PC-3 (cell line): ENCODE results near the gene SPATC1L. TPM values are rescaled to one million over a fixed set of nuclear protein-coding genes. Genes with fewer than 3 reads are reported as not detected.

Experiments
- ATAC-seq: fragments of 200-7000 bp; cut with Tn5 transposase; 2 replicates; pipeline ENCODE4 v1.9.1; 2020; ENCODE audit warnings: mild to moderate bottlenecking, moderate library complexity
- BruUV-seq: library from RNA; stranded (reverse); fragments of 400-500 nt; replicated peaks from 2 replicates; lab custom pipeline; 2021; lab: Mats Ljungman, UMichigan
- CTCF ChIA-PET: fragments of 300-600 bp; sonication (Branson Sonifier 250); formaldehyde crosslinking; loops from one replicate; lab custom pipeline; 2022; ENCODE audit warnings: antibody characterized with exemption; lab: Charles Lee
- POLR2A ChIA-PET: fragments of 300-600 bp; sonication (Branson Sonifier 250); formaldehyde crosslinking; loops from one replicate; lab custom pipeline; 2022; ENCODE audit warnings: antibody characterized with exemption; ENCODE audit not compliant: unreplicated experiment; lab: Charles Lee
- DNase-seq: peaks from one replicate; pipeline ENCODE4 v3.0.0-alpha.2; 2015
- H2AFZ ChIP-seq: fragments of 300-600 bp; sonication (generic); 2 replicates; pipeline ENCODE4 v1.6.0; 2016; ENCODE audit warnings: antibody characterized with exemption, low read length
- H3F3A ChIP-seq: fragments of 300-600 bp; sonication (generic); one replicate; pipeline ENCODE4 v1.6.0; 2017; ENCODE audit warnings: antibody characterized with exemption, low read length, control low read depth, mild to moderate bottlenecking; ENCODE audit not compliant: unreplicated experiment
- H3K27ac ChIP-seq: fragments of 300-600 bp; sonication (generic); 2 replicates; pipeline ENCODE4 v1.5.1; 2016; ENCODE audit warnings: mild to moderate bottlenecking, low read length
- H3K27me3 ChIP-seq: fragments of 300-600 bp; sonication (generic); 2 replicates; pipeline ENCODE4 v1.6.1; 2016; ENCODE audit warnings: low read length, mixed read lengths
- H3K36me3 ChIP-seq: fragments of 300-600 bp; sonication (generic); 2 replicates; pipeline ENCODE4 v1.6.1; 2016; ENCODE audit warnings: low read depth, mixed run types, low read length, mixed read lengths
- H3K4me1 ChIP-seq: fragments of 300-600 bp; sonication (generic); 2 replicates; pipeline ENCODE4 v1.5.1; 2016; ENCODE audit warnings: low read length; ENCODE audit not compliant: insufficient read depth
- H3K4me2 ChIP-seq: fragments of 300-600 bp; sonication (generic); 2 replicates; pipeline ENCODE4 v1.6.0; 2016; ENCODE audit warnings: low read length
- H3K4me3 ChIP-seq: fragments of 300-600 bp; sonication (generic); 2 replicates; pipeline ENCODE4 v1.5.1; 2016; ENCODE audit warnings: mild to moderate bottlenecking, low read length, mixed read lengths
- H3K79me2 ChIP-seq: fragments of 300-600 bp; sonication (generic); 2 replicates; pipeline ENCODE4 v1.6.1; 2017; ENCODE audit warnings: low read length, mixed read lengths
- H3K9ac ChIP-seq: fragments of 300-600 bp; sonication (generic); 2 replicates; pipeline ENCODE4 v1.6.0; 2016; ENCODE audit warnings: mild to moderate bottlenecking, low read length
- H3K9me2 ChIP-seq: fragments of 300-600 bp; sonication (generic); replicated peaks from 2 replicates; pipeline ENCODE4 v1.6.1; 2016; ENCODE audit warnings: mixed run types, low read length, mixed read lengths
- H3K9me3 ChIP-seq: fragments of 300-600 bp; sonication (generic); 2 replicates; pipeline ENCODE4 v1.6.1; 2016; ENCODE audit warnings: low read length, mixed read lengths
- H4K20me1 ChIP-seq: fragments of 300-600 bp; sonication (generic); 2 replicates; pipeline ENCODE4 v1.6.1; 2016; ENCODE audit warnings: low read length, mixed read lengths
- EZH2 ChIP-seq: fragments of 300-600 bp; sonication (generic); IDR thresholded peaks from one replicate; pipeline ENCODE4 v1.6.1; 2017; ENCODE audit warnings: antibody characterized with exemption, mild to moderate bottlenecking, low read length; ENCODE audit not compliant: unreplicated experiment
- EZH2phosphoT487 ChIP-seq: fragments of 300-600 bp; sonication (generic); IDR thresholded peaks from 2 replicates; pipeline ENCODE4 v1.6.1; 2018; ENCODE audit warnings: mild to moderate bottlenecking, antibody characterized with exemption, low read length, borderline replicate concordance
- intact Hi-C: fragments of 100-400 bp; cut with micrococcal nuclease; formaldehyde crosslinking; loops from 2 replicates; pipeline ENCODE4 v1.9.0; 2023
- total RNA-seq: library from RNA; depleted of rRNA; stranded (reverse); fragments of >200 nt; gene quantifications from 2 replicates; pipeline ENCODE4 v1.2.3, GENCODE V29; 2014
- TF ChIP-seq, protein P1 (sequence below): fragments of 300-600 bp; sonication (generic); conservative IDR thresholded peaks from 2 replicates; pipeline ENCODE4 v1.5.1; 2017; ENCODE audit warnings: antibody characterized with exemption, low read depth, mild to moderate bottlenecking, low read length

Gene SPATC1L
- total RNA-seq, 1 experiment from 2014 or later = 41.7 TPM

DNA sequence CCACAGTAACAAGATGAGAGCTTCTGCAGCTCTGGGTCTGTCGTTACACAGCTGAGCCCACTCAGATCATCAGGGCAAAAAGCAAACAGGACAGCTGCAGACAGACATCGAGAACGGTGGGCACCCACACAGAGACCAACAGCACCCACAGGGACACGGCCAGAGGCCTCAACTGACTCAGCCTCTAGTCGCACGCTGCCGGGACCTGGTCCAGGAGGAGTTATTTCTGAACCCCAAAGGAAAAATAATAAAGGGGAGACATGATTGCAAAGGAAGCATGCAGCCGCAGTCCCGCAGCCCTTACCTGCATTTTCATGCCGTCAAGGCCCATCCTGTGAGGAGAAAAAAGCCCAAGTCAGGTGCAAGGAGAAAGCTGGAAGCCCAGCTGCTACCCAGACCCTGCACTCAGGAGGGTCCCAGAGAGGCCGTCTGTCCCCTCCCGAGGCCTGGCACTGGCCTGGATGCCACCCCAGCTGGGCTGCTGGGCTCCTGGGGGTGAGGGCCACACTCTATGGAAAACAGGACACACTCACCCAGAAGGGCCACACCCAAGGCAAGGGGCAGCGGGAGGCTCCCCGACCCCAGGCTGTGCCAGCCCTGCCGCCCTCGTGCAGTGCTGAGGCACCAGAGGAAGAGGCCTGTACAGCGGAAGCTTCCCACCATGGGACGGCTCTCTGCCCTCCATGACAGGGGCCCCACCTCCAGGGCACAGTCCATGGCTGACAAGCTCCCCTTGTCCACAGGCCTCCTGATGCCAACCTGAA is 28.6 kb upstream of the SPATC1L start:
- H3K4me2 ChIP-seq = no peak overlapping the region
- no peak overlapping the region for H2AFZ ChIP-seq
- ChIA-PET CTCF (no interaction called here), POLR2A (no interaction called here)
- H4K20me1 ChIP-seq = no peaks in the 10 kb centered on the region
- DNase-seq (no peak), ATAC-seq (no peak)
- H3K9me3 ChIP-seq = no peaks in the 10 kb centered on the region
- H3K27me3 ChIP-seq = no peaks in the 10 kb centered on the region
- no peak overlapping the region for H3K4me3 ChIP-seq
- no peaks in the 10 kb centered on the region for H3K4me1 ChIP-seq
- no peaks in the 10 kb centered on the region for H3K36me3 ChIP-seq
- TF ChIP-seq EZH2phosphoT487 (no peak), EZH2 (no peak)
- TF ChIP-seq, protein P1, sequence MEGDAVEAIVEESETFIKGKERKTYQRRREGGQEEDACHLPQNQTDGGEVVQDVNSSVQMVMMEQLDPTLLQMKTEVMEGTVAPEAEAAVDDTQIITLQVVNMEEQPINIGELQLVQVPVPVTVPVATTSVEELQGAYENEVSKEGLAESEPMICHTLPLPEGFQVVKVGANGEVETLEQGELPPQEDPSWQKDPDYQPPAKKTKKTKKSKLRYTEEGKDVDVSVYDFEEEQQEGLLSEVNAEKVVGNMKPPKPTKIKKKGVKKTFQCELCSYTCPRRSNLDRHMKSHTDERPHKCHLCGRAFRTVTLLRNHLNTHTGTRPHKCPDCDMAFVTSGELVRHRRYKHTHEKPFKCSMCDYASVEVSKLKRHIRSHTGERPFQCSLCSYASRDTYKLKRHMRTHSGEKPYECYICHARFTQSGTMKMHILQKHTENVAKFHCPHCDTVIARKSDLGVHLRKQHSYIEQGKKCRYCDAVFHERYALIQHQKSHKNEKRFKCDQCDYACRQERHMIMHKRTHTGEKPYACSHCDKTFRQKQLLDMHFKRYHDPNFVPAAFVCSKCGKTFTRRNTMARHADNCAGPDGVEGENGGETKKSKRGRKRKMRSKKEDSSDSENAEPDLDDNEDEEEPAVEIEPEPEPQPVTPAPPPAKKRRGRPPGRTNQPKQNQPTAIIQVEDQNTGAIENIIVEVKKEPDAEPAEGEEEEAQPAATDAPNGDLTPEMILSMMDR = no peak
- no peaks in the 10 kb centered on the region for H3K79me2 ChIP-seq
- H3K9me2 ChIP-seq = no peaks in the 10 kb centered on the region
- intact Hi-C loops = no loop called here
- BruUV-seq = no TSS peak
- H3F3A ChIP-seq = no peaks in the 10 kb centered on the region
- H3K27ac ChIP-seq = no peak overlapping the region
- no peak overlapping the region for H3K9ac ChIP-seq

DNA sequence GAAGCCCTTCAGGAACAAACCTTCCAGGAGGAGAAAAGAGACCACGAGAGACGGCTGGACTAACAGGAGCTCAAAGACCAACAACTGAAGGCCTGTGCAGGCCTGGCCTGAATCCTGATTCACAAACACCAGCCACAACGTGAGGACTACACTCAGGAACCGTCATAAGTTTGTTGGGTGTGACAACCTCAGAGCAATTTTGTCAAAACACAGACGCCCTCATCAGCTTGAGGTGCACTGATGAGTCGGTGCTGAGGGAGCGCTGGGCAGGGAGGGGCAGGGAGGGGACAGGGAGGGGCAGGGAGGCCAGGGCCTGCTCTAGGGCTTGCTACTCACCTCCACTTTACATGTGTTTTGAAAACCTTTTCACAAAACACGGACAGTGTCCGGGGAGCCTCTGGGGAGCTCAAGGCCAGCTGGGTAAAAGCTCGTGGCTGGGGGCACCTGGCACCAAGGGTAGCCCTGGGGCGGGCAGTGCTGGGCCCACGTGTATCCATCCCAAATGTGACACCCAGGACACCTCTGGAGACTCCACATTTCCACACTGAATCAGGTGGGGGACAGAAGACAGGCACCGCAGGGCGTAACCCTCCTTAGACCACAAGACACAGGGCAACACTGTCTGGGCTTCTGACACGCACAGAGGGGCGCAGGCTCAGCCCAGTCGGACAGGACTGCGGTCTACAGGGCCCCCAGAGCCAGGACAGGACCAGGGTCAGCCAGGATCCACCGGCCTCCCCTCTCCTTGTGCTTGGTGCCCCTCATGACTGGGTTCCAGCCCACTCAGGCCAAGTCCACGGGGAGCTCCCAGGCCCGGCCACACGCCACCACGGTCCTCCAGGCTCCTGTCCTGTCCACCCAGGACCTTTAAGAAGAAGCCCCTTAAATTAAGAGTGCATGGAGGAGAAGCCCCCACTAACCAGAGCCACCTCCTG is 27.8 kb upstream of the SPATC1L start:
- Histone ChIP-seq H4K20me1 (no peaks in the 10 kb centered on the region), H3K4me2 (no peak overlapping the region), H3K9me2 (no peaks in the 10 kb centered on the region), H3K27me3 (no peaks in the 10 kb centered on the region), H3K9ac (no peak overlapping the region), H3K36me3 (no peaks in the 10 kb centered on the region), H3K27ac (no peak overlapping the region), H2AFZ (no peak overlapping the region), H3F3A (no peaks in the 10 kb centered on the region), H3K9me3 (no peaks in the 10 kb centered on the region), H3K4me1 (no peaks in the 10 kb centered on the region), H3K79me2 (no peaks in the 10 kb centered on the region), H3K4me3 (no peak overlapping the region)
- ChIA-PET POLR2A (no interaction called here), CTCF (no interaction called here)
- BruUV-seq = no TSS peak
- intact Hi-C loops = no loop called here
- peak; percentile 83 for ATAC-seq
- peak; percentile 43 for DNase-seq
- TF ChIP-seq EZH2 (no peak), EZH2phosphoT487 (no peak)
- TF ChIP-seq, protein P1 = no peak
